Esophagus squamous epithelium (tissue), 5 donors: ENCODE data around the gene NR6A1. TPM values are rescaled to one million over a fixed set of nuclear protein-coding genes. Genes with fewer than 3 reads are reported as not detected.

Experiments used
- DNase-seq: peaks from one replicate; lab custom pipeline; 2025; lab: John Stamatoyannopoulos, UW
- H3K27ac ChIP-seq, 4 donors: fragments of 200-600 bp; sonication (generic); one replicate each; pipeline ENCODE4 v1.5.1; 2016 to 2019; ENCODE audit warnings: mild to moderate bottlenecking in 1 of 4
- H3K27me3 ChIP-seq, 4 donors: fragments of 200-600 bp; sonication (generic); 1 replicate in 3 of 4; 2 replicates in 1 of 4; pipeline versions ENCODE4 v1.5.1 to v1.6.0; 2017 to 2021; ENCODE audit warnings: antibody characterized with exemption in 1 of 4
- H3K36me3 ChIP-seq, 3 donors: fragments of 200-600 bp; sonication (generic); one replicate each; pipeline ENCODE4 v1.5.1; 2016 to 2019
- H3K4me1 ChIP-seq, 3 donors: fragments of 200-600 bp; sonication (generic); one replicate each; pipeline ENCODE4 v1.5.1; 2017 to 2019
- H3K4me3 ChIP-seq, 4 donors: fragments of 200-600 bp; sonication (generic); 1 replicate in 3 of 4; 2 replicates in 1 of 4; pipeline ENCODE4 v1.5.1; 2016 to 2019; ENCODE audit warnings: mild to moderate bottlenecking in 2 of 4, moderate library complexity in 1 of 4
- H3K9me3 ChIP-seq, 3 donors: fragments of 200-600 bp; sonication (generic); one replicate each; pipeline ENCODE4 v1.5.1; 2016 to 2019
- POLR2A ChIP-seq, 4 donors: fragments of 450-650 bp; IDR thresholded peaks; one replicate each; pipeline ENCODE4 v1.6.1; 2017; ENCODE audit warnings: antibody characterized with exemption in 4 of 4, mild to moderate bottlenecking in 4 of 4, moderate library complexity in 3 of 4
- WGBS, 2 donors: methylation state at CpG; one replicate each; pipeline ENCODE4 v1.1.5; 2018; 5-methylcytosine and 5-hydroxymethylcytosine counted together
- intact Hi-C: fragments of 100-400 bp; cut with DNase I; formaldehyde crosslinking; loops from one replicate; pipeline ENCODE4 v1.15.0; 2022
- total RNA-seq, 4 donors: library from RNA; depleted of rRNA; stranded (reverse); fragments of >200 nt; gene quantifications; one replicate each; pipeline ENCODE4 v1.1.0, GENCODE V29; 2016
- TF ChIP-seq, protein P1 (sequence below), 6 experiments: fragments of 450-650 bp in 4 of 6; fragments of 200-600 bp in 2 of 6; sonication (generic) in 2 of 6; IDR thresholded peaks; one replicate each; pipeline ENCODE4 v1.5.1; 2016 to 2019; ENCODE audit warnings: antibody characterized with exemption in 6 of 6, mild to moderate bottlenecking in 4 of 6, moderate library complexity in 4 of 6
- donor health status: DM: yes; HTN: yes; CAD: no.

Gene NR6A1
- total RNA-seq: 1 to 10 TPM; 1.9 to 4.0 (median 2.7) TPM

DNA sequence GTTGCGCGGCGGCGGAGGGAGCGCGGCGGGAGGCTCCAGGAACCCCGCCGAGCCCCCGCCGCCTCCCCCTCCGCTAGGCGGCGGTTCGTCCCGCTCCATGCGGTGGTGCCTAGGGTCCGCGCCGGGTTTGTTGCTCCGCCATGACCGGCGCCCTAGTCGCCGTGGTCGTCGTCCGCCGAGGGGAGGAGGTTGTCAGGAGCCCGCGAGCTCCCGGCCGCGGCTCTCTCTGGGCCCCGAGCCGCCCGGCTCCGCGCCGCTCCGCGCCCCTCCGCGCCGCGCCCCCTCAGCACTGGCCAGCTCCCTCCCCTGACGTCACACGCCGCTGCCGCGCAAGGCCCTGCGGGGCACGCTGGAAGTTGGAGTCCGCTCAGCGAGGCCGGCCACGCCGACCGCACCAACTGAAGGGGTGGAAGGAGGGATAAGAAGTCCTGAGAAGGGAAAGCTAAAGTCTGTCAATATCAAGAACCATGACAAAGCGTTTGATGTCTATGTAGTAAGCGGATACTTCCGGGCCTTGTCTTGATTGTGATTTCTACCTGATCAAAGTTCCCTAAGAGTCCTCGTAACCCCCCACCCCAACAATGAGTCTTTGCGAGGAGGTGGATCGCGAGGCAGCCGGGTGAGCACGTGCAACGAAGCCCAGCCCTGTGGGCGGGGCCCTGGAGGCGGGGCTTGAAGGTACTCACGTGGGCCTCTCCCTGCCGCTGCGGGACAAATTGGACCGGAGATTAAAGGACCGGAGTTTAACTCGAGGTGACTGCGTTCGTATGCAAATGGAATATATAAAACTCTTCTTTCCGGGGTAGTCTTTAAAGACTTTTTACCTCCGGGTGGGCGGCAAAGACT is at the start of gene NR6A1:
NR6A1 (minus strand) TSS at position 291 of the 846 bp plus-strand sequence.
- TF ChIP-seq POLR2A (IDR thresholded peaks at IDR 0.05): peak in 3 of 4 donors; percentile 43 to 59 (median 58)
- TF ChIP-seq, protein P1, sequence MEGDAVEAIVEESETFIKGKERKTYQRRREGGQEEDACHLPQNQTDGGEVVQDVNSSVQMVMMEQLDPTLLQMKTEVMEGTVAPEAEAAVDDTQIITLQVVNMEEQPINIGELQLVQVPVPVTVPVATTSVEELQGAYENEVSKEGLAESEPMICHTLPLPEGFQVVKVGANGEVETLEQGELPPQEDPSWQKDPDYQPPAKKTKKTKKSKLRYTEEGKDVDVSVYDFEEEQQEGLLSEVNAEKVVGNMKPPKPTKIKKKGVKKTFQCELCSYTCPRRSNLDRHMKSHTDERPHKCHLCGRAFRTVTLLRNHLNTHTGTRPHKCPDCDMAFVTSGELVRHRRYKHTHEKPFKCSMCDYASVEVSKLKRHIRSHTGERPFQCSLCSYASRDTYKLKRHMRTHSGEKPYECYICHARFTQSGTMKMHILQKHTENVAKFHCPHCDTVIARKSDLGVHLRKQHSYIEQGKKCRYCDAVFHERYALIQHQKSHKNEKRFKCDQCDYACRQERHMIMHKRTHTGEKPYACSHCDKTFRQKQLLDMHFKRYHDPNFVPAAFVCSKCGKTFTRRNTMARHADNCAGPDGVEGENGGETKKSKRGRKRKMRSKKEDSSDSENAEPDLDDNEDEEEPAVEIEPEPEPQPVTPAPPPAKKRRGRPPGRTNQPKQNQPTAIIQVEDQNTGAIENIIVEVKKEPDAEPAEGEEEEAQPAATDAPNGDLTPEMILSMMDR (IDR thresholded peaks at IDR 0.05): peak in 3 of 6 experiments; percentile 17 to 40 (median 32)
- WGBS, 2 donors: 0 to 2% methylated on average over 10 to 11 of the region's 82 CpGs
- Histone ChIP-seq H3K27ac (peak within 1 kb of the TSS; percentile 59 to 91 (median 84)), H3K9me3 (no peaks in the 10 kb centered on the region), H3K4me1 (peaks cover 15 to 48% (median 18%) of the 10 kb centered on the region in 3 donors), H3K36me3 (no peaks in the 10 kb centered on the region), H3K27me3 (peaks cover 0 to 50% (median 2%) of the 10 kb centered on the region in 4 donors), H3K4me3 (peak within 1 kb of the TSS; percentile 81 to 99 (median 86))
- intact Hi-C loops: no loop called here
- peak; percentile 80 for DNase-seq

DNA sequence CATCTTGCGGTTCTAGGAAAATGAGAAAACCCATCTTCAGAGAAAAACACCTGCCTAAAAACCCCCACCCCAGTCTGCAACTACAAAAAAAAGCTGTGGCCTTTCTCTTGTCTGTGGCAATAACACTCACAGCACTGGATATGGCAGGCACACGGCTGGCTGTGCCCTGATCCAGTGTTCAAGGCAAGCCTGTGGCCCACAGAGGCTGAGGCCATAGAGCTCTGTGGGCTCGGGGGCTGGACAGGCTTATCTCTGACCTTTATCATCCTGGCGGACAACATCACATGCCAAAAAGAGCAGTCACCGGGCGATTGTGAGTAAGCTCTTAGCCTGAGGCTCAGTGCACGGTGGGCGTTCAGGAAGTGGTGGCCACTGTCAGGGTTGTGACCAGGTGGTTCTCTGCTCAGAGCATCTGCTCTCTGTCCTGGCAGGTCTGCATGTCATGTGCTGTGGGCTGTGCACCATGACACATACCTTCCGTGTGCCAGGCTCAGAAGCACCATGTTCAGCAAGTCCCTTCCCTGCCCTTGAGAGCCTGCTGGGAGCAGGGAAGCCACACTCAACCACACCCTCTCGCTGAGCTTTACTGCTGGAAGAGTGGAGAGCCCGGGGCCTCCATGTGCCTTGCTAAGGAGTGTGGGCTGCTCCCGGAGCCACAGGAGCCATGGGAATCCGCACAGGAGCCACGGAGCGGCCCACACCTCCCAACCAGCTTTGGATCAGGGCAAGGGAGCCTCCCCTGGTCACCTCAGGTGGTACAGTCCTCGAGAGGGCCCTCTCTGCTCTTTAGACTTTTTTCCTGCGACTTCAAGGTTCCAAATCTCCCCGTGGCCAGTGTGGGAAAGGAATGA is 47.5 kb upstream of the NR6A1 start:
- TF ChIP-seq, protein P1 (IDR thresholded peaks at IDR 0.05): no peak
- peak in 1 of 4 donors; percentile 16 for TF ChIP-seq POLR2A (IDR thresholded peaks at IDR 0.05)
- no peak for DNase-seq
- peak overlapping the region; percentile 84 to 94 (median 86) for H3K27ac ChIP-seq
- H3K36me3 ChIP-seq: no peaks in the 10 kb centered on the region
- H3K4me1 ChIP-seq: peaks cover 22 to 67% (median 33%) of the 10 kb centered on the region in 3 donors
- H3K9me3 ChIP-seq: no peaks in the 10 kb centered on the region
- intact Hi-C loops: no loop called here
- WGBS, 2 donors: 30 to 64% methylated on average over 12 to 13 of the region's 18 CpGs
- H3K4me3 ChIP-seq: peak overlapping the region in 1 of 4 donors; percentile 15
- no peaks in the 10 kb centered on the region for H3K27me3 ChIP-seq

DNA sequence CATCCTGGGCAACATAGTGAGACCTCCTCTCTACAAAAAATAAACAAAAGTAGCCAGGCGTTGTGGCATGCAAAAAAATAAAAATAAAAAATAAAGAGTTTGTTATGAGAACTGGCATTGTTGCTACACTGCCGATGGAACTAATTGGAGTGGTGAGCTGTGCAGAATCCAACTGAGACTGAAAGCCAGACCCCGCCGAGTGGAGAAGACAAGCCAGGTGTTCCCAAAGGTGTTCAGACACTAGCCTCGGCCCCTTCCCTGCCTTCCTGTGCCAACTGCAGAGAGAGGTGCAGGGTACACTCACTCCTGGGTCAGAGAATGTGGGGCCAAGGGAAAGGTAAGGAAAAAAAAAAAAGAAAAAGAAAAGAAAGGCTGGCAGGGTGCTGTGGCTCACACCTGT is 44.5 kb upstream of the NR6A1 start:
- Histone ChIP-seq H3K27ac (no peak overlapping the region), H3K4me1 (peaks cover 20 to 84% (median 45%) of the 10 kb centered on the region in 3 donors), H3K9me3 (no peaks in the 10 kb centered on the region), H3K27me3 (no peaks in the 10 kb centered on the region), H3K36me3 (no peaks in the 10 kb centered on the region), H3K4me3 (no peak overlapping the region)
- WGBS, 2 donors: 84 to 88% methylated on average over 5 of the region's 5 CpGs
- TF ChIP-seq POLR2A (IDR thresholded peaks at IDR 0.05): no peak
- TF ChIP-seq, protein P1 (IDR thresholded peaks at IDR 0.05): no peak
- intact Hi-C loops: no loop called here
- no peak for DNase-seq

GRCh38 chr9:124814164-124814535 is 43.0 kb upstream of the NR6A1 start:
- intact Hi-C loops: no loop called here
- no peak for DNase-seq
- H3K4me1 ChIP-seq: peaks cover 18 to 75% (median 44%) of the 10 kb centered on the region in 3 donors
- H3K9me3 ChIP-seq: no peaks in the 10 kb centered on the region
- H3K27me3 ChIP-seq: no peaks in the 10 kb centered on the region
- H3K36me3 ChIP-seq: peaks cover 0 to 12% (median 0%) of the 10 kb centered on the region in 3 donors
- TF ChIP-seq, protein P1 (IDR thresholded peaks at IDR 0.05): no peak
- no peak for TF ChIP-seq POLR2A (IDR thresholded peaks at IDR 0.05)
- H3K4me3 ChIP-seq: no peak overlapping the region
- 51 to 56% methylated on average over 3 of the region's 5 CpGs for WGBS, 2 donors
- peak overlapping the region; percentile 15 to 75 (median 68) for H3K27ac ChIP-seq
